ENCODE results near the gene BCL2L2. TPM values are rescaled to one million over a fixed set of nuclear protein-coding genes. Genes with fewer than 3 reads are reported as not detected.

Gene BCL2L2
- total RNA-seq, 1 experiment from 2014 or later: 18.3 TPM

DNA sequence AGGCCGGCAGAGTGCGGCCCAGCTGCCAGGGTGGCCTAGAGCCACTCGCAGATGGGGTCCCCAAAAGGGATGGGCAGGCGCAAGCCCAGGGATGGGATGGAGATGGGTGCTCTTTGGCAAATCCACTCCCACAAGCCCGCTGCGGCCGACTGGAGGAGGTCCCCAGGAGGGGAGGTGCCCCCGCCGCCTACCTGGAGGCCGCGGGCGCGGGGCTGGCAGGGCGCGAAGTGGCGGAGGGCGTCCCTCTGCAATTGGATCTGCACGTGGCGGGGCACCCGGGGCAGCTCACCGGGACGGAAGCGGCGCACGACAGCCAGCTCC is 4.7 kb upstream of the BCL2L2 start:
- H3K27ac ChIP-seq (ENCODE audit: low read length): peak overlapping the region; percentile 73
- no peaks in the 10 kb centered on the region for H4K20me1 ChIP-seq (ENCODE audit: insufficient read depth, low read depth, low read length)
- peak overlapping the region; percentile 87 for H3K4me2 ChIP-seq (ENCODE audit: low read depth, low read length, poor library complexity, severe bottlenecking)
- H3K36me3 ChIP-seq (ENCODE audit: insufficient read depth, low read length): peaks cover 23% of the 10 kb centered on the region; the same call in 1 of the 2 replicates
- peak overlapping the region; percentile 80 for H3K9ac ChIP-seq (ENCODE audit: low read length)
- peaks cover 38% of the 10 kb centered on the region for H3K4me1 ChIP-seq (ENCODE audit: low read length)
- DNase-seq: no peak
- no peaks in the 10 kb centered on the region for H3K9me3 ChIP-seq (ENCODE audit: low read length)
- H2AFZ ChIP-seq (ENCODE audit: low read length): peak overlapping the region; percentile 18; the same call in 1 of the 2 replicates
- H3K79me2 ChIP-seq (ENCODE audit: low read length): peaks cover 35% of the 10 kb centered on the region
- no peaks in the 10 kb centered on the region for H3K27me3 ChIP-seq (ENCODE audit: low read length)
- no peaks in the 10 kb centered on the region for H3K9me2 ChIP-seq (replicated peaks; ENCODE audit: insufficient read depth, low read length)
- H3K4me3 ChIP-seq (ENCODE audit: low read length): peak overlapping the region; percentile 74

DNA sequence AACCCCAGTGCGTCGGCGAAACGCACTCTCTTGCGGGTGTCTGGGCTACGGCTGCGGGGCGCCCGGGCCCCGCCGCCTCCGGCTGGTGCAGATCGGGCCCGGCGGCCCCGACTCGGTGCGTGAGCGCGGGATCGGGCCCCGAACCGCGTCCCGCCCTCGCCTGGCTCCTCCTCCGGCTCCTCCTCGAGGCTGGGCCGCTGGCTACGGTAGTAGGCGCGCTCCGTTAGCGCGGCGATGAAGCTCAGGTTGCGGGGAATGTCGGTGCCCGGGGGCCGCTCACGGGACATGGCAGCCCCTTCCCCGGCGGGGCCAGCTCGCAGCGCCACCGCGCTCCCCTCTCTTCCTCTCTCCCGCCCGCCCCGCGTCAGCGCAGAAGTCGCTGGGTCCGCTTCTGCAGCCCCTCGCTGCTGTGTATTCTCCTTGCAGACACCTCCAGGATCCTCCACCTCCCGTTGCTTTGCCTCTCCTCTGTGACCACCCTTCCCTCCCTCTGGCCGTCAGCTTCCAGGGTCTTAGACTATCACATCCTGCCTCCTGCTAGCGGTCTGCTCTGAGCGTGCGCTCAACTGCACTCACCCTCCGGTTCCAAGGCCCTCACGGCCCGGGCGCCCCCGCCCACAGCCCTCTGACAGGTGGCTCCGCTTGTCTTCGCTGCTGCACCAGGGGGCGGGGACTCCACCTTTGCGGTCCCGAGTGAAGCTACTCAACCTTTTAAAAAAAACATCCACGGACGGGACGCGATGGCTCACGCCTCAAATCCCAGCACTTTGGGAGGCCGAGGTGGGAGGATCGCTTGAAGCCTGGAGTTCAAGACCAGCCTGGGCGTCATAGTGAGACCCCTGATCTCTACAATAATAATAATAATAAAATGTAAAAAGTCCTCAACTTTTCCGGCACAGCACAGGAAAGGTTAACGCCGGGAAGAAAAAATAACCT is 4.1 kb upstream of the BCL2L2 start, which contains the start of gene PPP1R3E:
PPP1R3E (minus strand) TSS at position 570 of the 936 bp plus-strand sequence; CDS start at position 287, 283 bp downstream.
- Histone ChIP-seq H3K9ac (ENCODE audit: low read length) (peak within 1 kb of the TSS; percentile 80), H3K36me3 (ENCODE audit: insufficient read depth, low read length) (peaks cover 18% of the 10 kb centered on the region; the same call in 1 of the 2 replicates), H2AFZ (ENCODE audit: low read length) (peak within 1 kb of the TSS; percentile 18; the same call in 1 of the 2 replicates), H4K20me1 (ENCODE audit: insufficient read depth, low read depth, low read length) (no peaks in the 10 kb centered on the region), H3K27ac (ENCODE audit: low read length) (peak within 1 kb of the TSS; percentile 73), H3K9me3 (ENCODE audit: low read length) (no peaks in the 10 kb centered on the region), H3K79me2 (ENCODE audit: low read length) (peaks cover 41% of the 10 kb centered on the region), H3K27me3 (ENCODE audit: low read length) (no peaks in the 10 kb centered on the region), H3K4me1 (ENCODE audit: low read length) (peaks cover 42% of the 10 kb centered on the region), H3K4me3 (ENCODE audit: low read length) (peak within 1 kb of the TSS; percentile 74), H3K9me2 (replicated peaks; ENCODE audit: insufficient read depth, low read length) (no peaks in the 10 kb centered on the region), H3K4me2 (ENCODE audit: low read depth, low read length, poor library complexity, severe bottlenecking) (peak within 1 kb of the TSS; percentile 87)
- DNase-seq: peak; percentile 95

DNA sequence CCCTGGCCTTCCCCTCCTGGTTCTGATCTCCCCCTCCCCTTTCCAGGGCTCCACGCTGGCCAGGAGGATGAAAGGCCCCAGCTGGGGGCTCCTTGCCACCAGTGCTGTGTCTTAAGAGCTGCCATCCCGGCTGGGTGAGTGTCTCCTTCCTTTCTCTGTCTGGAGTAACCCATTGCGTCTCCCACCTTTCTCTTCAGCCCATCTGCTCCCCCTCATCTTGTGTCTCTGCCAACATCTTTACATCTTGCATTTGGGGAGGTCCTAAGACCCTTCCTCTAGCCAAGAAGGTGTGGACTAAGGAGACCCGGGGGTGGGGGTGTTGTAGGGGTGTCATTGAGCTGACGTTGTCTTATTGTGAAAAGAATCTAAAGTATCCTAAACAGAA is 505 bp downstream of the BCL2L2 start:
- DNase-seq: no peak
- Histone ChIP-seq H4K20me1 (ENCODE audit: insufficient read depth, low read depth, low read length) (no peaks in the 10 kb centered on the region), H3K79me2 (ENCODE audit: low read length) (peaks cover 57% of the 10 kb centered on the region), H3K4me3 (ENCODE audit: low read length) (peak overlapping the region; percentile 97), H3K36me3 (ENCODE audit: insufficient read depth, low read length) (peaks cover 9% of the 10 kb centered on the region; the same call in 1 of the 2 replicates), H3K27ac (ENCODE audit: low read length) (peak overlapping the region; percentile 59), H3K9ac (ENCODE audit: low read length) (peak overlapping the region; percentile 98), H3K4me1 (ENCODE audit: low read length) (peaks cover 34% of the 10 kb centered on the region), H3K4me2 (ENCODE audit: low read depth, low read length, poor library complexity, severe bottlenecking) (peak overlapping the region; percentile 95), H3K9me3 (ENCODE audit: low read length) (no peaks in the 10 kb centered on the region), H2AFZ (ENCODE audit: low read length) (no peak overlapping the region), H3K9me2 (replicated peaks; ENCODE audit: insufficient read depth, low read length) (no peaks in the 10 kb centered on the region), H3K27me3 (ENCODE audit: low read length) (no peaks in the 10 kb centered on the region)

DNA sequence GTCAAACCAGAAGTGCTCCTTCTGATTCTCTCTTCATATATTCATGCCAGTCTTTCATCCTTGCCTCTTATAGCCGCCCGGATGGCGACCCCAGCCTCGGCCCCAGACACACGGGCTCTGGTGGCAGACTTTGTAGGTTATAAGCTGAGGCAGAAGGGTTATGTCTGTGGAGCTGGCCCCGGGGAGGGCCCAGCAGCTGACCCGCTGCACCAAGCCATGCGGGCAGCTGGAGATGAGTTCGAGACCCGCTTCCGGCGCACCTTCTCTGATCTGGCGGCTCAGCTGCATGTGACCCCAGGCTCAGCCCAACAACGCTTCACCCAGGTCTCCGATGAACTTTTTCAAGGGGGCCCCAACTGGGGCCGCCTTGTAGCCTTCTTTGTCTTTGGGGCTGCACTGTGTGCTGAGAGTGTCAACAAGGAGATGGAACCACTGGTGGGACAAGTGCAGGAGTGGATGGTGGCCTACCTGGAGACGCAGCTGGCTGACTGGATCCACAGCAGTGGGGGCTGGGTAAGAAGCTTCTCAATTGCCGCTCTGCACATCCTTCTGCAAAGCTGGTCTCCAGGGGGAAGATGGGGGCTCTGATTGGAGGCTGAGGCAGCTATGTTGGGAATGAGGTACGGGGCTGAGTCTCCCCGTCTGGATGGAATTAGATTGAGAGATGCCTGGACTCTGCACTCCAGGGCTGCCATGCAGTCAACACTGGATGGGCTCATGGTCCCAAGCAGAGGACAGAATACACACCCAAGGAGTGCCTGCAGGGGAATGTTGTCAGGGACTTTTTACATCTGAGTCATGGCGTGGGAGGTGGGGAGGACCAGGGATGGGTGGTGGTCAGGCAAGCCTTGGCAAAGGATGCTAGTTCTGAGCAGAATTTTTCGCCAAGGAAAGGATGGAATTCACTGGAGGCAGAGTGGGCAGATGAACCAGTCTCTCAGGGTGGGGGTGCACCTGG is 1.3 kb downstream of the BCL2L2 start:
- H3K27me3 ChIP-seq (ENCODE audit: low read length): no peaks in the 10 kb centered on the region
- DNase-seq: no peak
- no peaks in the 10 kb centered on the region for H4K20me1 ChIP-seq (ENCODE audit: insufficient read depth, low read depth, low read length)
- H3K9ac ChIP-seq (ENCODE audit: low read length): peak overlapping the region; percentile 98
- peaks cover 57% of the 10 kb centered on the region for H3K79me2 ChIP-seq (ENCODE audit: low read length)
- H3K4me1 ChIP-seq (ENCODE audit: low read length): peaks cover 29% of the 10 kb centered on the region
- no peak overlapping the region for H2AFZ ChIP-seq (ENCODE audit: low read length)
- peak overlapping the region; percentile 97 for H3K4me3 ChIP-seq (ENCODE audit: low read length)
- peak overlapping the region; percentile 95 for H3K4me2 ChIP-seq (ENCODE audit: low read depth, low read length, poor library complexity, severe bottlenecking)
- H3K27ac ChIP-seq (ENCODE audit: low read length): peak overlapping the region; percentile 59; the same call in 1 of the 2 replicates
- H3K9me2 ChIP-seq (replicated peaks; ENCODE audit: insufficient read depth, low read length): no peaks in the 10 kb centered on the region
- H3K36me3 ChIP-seq (ENCODE audit: insufficient read depth, low read length): peaks cover 9% of the 10 kb centered on the region; the same call in 1 of the 2 replicates
- no peaks in the 10 kb centered on the region for H3K9me3 ChIP-seq (ENCODE audit: low read length)

DNA sequence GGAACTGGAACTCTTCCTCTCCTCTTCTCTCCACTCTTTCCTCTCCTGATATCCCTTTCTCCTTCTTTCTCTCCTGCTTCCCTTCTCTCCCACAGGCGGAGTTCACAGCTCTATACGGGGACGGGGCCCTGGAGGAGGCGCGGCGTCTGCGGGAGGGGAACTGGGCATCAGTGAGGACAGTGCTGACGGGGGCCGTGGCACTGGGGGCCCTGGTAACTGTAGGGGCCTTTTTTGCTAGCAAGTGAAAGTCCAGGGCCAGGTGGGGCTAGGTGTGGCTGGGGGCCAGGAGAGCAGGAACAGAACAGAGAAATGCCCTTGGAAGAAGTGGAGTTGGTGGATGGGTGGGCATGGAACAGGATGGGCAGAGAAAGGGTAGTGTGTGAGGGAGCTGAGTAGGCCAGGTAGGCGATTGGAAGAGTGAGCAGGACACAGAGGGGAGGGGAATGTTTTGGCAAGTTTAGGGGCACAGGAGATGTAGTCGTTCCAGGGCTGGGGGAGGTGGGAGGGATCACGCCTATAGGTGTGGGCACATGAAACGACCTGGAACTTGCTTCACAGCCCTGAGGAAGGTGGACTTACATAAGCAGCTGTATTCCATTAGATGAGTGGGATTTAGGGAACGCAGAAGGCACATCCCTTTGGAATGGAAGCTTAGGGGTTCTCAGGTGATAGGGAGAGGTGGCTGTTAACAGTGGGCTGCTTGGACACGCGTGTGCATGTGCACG is 2.2 kb downstream of the BCL2L2 start:
- Histone ChIP-seq H3K27me3 (ENCODE audit: low read length) (no peaks in the 10 kb centered on the region), H3K9ac (ENCODE audit: low read length) (0 out of 2 replicates have a peak overlapping the region, but pooled peaks have one; percentile 98), H3K4me2 (ENCODE audit: low read depth, low read length, poor library complexity, severe bottlenecking) (no peak overlapping the region)

DNA sequence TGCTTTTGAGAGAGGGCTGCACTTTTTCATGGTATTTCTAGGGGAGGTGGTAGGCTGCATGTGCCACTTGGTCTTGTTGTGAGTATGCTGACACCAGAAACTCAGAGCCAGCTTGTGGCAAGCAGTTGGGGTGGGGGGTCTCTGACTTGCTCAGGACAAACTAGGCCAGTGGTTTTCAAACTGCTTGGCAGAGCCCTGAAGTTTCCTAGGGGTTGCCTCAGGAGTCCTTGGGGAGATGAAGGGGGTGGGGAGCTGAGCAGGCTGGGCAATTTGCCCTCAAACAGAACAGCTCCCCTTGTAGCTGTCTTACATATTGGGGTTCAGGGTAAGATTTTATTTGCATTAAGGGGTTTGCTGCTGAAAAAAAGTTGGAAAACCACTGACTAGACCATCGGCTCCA is 3.9 kb downstream of the BCL2L2 start:
- H3K4me1 ChIP-seq (ENCODE audit: low read length): peaks cover 24% of the 10 kb centered on the region
- peaks cover 54% of the 10 kb centered on the region for H3K79me2 ChIP-seq (ENCODE audit: low read length)
- peaks cover 9% of the 10 kb centered on the region; the same call in 1 of the 2 replicates for H3K36me3 ChIP-seq (ENCODE audit: insufficient read depth, low read length)
- H3K4me3 ChIP-seq (ENCODE audit: low read length): no peak overlapping the region
- no peaks in the 10 kb centered on the region for H3K27me3 ChIP-seq (ENCODE audit: low read length)
- no peaks in the 10 kb centered on the region for H4K20me1 ChIP-seq (ENCODE audit: insufficient read depth, low read depth, low read length)
- no peaks in the 10 kb centered on the region for H3K9me3 ChIP-seq (ENCODE audit: low read length)
- no peak overlapping the region for H3K27ac ChIP-seq (ENCODE audit: low read length)
- no peak overlapping the region for H3K4me2 ChIP-seq (ENCODE audit: low read depth, low read length, poor library complexity, severe bottlenecking)
- H3K9ac ChIP-seq (ENCODE audit: low read length): no peak overlapping the region
- no peak overlapping the region for H2AFZ ChIP-seq (ENCODE audit: low read length)
- DNase-seq: no peak
- H3K9me2 ChIP-seq (replicated peaks; ENCODE audit: insufficient read depth, low read length): no peaks in the 10 kb centered on the region

More for the DNA sequence above, 2.2 kb downstream of the BCL2L2 start:
- Histone ChIP-seq H3K9me3 (ENCODE audit: low read length) (no peaks in the 10 kb centered on the region), H3K4me3 (ENCODE audit: low read length) (no peak overlapping the region), H3K27ac (ENCODE audit: low read length) (no peak overlapping the region), H3K9me2 (replicated peaks; ENCODE audit: insufficient read depth, low read length) (no peaks in the 10 kb centered on the region), H2AFZ (ENCODE audit: low read length) (no peak overlapping the region), H3K79me2 (ENCODE audit: low read length) (peaks cover 54% of the 10 kb centered on the region), H3K4me1 (ENCODE audit: low read length) (peaks cover 26% of the 10 kb centered on the region), H4K20me1 (ENCODE audit: insufficient read depth, low read depth, low read length) (no peaks in the 10 kb centered on the region), H3K36me3 (ENCODE audit: insufficient read depth, low read length) (peaks cover 9% of the 10 kb centered on the region; the same call in 1 of the 2 replicates)
- no peak for DNase-seq

DNA sequence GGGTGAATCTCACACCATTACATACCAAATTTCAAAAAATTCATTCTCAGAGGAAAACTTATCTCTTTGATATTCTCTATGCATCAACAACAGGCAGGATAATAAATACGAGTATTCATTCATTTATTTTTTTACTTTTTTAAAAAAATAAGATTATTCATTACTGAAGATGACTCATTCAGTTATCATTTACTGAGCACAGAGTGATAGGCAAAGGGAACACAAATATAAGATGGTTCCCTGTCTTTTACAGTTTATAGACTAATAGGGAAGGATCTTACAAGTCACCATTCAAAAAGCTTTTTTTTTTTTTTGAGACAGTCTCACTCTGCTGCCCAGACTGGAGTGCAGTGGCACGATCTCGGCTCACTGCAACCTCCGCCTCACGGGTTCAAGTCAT is 9.7 kb downstream of the BCL2L2 start:
- H3K9me2 ChIP-seq (replicated peaks; ENCODE audit: insufficient read depth, low read length): no peaks in the 10 kb centered on the region
- no peak overlapping the region for H2AFZ ChIP-seq (ENCODE audit: low read length)
- H3K27ac ChIP-seq (ENCODE audit: low read length): no peak overlapping the region
- peaks cover 7% of the 10 kb centered on the region; the same call in 1 of the 2 replicates for H3K79me2 ChIP-seq (ENCODE audit: low read length)
- H3K9me3 ChIP-seq (ENCODE audit: low read length): no peaks in the 10 kb centered on the region
- no peak overlapping the region for H3K4me2 ChIP-seq (ENCODE audit: low read depth, low read length, poor library complexity, severe bottlenecking)
- H3K36me3 ChIP-seq (ENCODE audit: insufficient read depth, low read length): no peaks in the 10 kb centered on the region
- H4K20me1 ChIP-seq (ENCODE audit: insufficient read depth, low read depth, low read length): no peaks in the 10 kb centered on the region
- no peaks in the 10 kb centered on the region for H3K27me3 ChIP-seq (ENCODE audit: low read length)
- no peak overlapping the region for H3K9ac ChIP-seq (ENCODE audit: low read length)
- DNase-seq: no peak
- H3K4me1 ChIP-seq (ENCODE audit: low read length): peaks cover 14% of the 10 kb centered on the region
- no peak overlapping the region for H3K4me3 ChIP-seq (ENCODE audit: low read length)

Measured in Karpas-422 (cell line).